HFFc6 (cell line): Measurements from ENCODE around the gene LTBP2. TPM values are rescaled to one million over a fixed set of nuclear protein-coding genes. Genes with fewer than 3 reads are reported as not detected.
A peak's percentile ranks its signal among the peaks of the same experiment; 100 is the strongest.

Experiments
- DNase-seq: peaks from one replicate; pipeline ENCODE4 v3.0.0-alpha.2; 2018
- H3K27ac Mint-ChIP-seq: 2 replicates; pipeline ENCODE4 v1.8.0; 2020; ENCODE audit warnings: mild to moderate bottlenecking, mixed read lengths
- H3K27me3 Mint-ChIP-seq: 2 replicates; pipeline ENCODE4 v1.8.0; 2021; ENCODE audit warnings: mild to moderate bottlenecking, moderate library complexity, mixed read lengths; ENCODE audit not compliant: insufficient read depth
- H3K36me3 Mint-ChIP-seq: 2 replicates; pipeline ENCODE4 v1.8.0; 2021; ENCODE audit warnings: low read depth, mixed read lengths
- H3K4me1 Mint-ChIP-seq: 2 replicates; pipeline ENCODE4 v1.8.0; 2020; ENCODE audit warnings: low read depth, mixed read lengths
- H3K4me3 Mint-ChIP-seq: 2 replicates; pipeline ENCODE4 v1.8.0; 2020; ENCODE audit warnings: mild to moderate bottlenecking, moderate library complexity, mixed read lengths
- H3K9me3 Mint-ChIP-seq: 2 replicates; pipeline ENCODE4 v1.8.0; 2020; ENCODE audit warnings: mild to moderate bottlenecking, mixed read lengths
- CTCF ChIP-seq: fragments of 200-600 bp; sonication (generic); IDR thresholded peaks from 2 replicates; pipeline ENCODE4 v1.5.0; 2021; ENCODE audit warnings: antibody characterized with exemption, mild to moderate bottlenecking
- total RNA-seq, 6 experiments: library from RNA; stranded (reverse); fragmentation: NEBNext Ultra II Directional; extraction: Animal tissue kit (Norgen Biotek cat#: 25700); gene quantifications; 2 replicates in 1 of 6; 3 replicates in 5 of 6; pipeline ENCODE4 v1.2.3, GENCODE V29; 2021

LTBP2 gene
- total RNA-seq, 6 experiments from 2014 or later, result 109 to 165 (median 120) TPM

GRCh38 chr14:74584951-74585350, 27.1 kb downstream of the LTBP2 start:
- peaks cover 58% of the 10 kb centered on the region for H3K4me1 Mint-ChIP-seq
- no peak for DNase-seq
- peak overlapping the region; percentile 31; the same call in 1 of the 2 replicates for H3K4me3 Mint-ChIP-seq
- H3K27ac Mint-ChIP-seq, result peak overlapping the region; percentile 92
- no peak for TF ChIP-seq CTCF
- H3K36me3 Mint-ChIP-seq, result peaks cover 22% of the 10 kb centered on the region
- no peaks in the 10 kb centered on the region; the same call in 1 of the 2 replicates for H3K27me3 Mint-ChIP-seq
- H3K9me3 Mint-ChIP-seq, result no peaks in the 10 kb centered on the region

GRCh38 chr14:74583689-74584434, 28.2 kb downstream of the LTBP2 start:
- Mint-ChIP-seq H3K27ac (peak overlapping the region; percentile 92), H3K4me3 (peak overlapping the region; percentile 30; the same call in 1 of the 2 replicates), H3K9me3 (no peaks in the 10 kb centered on the region), H3K4me1 (peaks cover 63% of the 10 kb centered on the region), H3K27me3 (no peaks in the 10 kb centered on the region; the same call in 1 of the 2 replicates), H3K36me3 (peaks cover 22% of the 10 kb centered on the region)
- peak; percentile 85 for DNase-seq
- no peak for TF ChIP-seq CTCF

- peak overlapping the region; percentile 92 for H3K27ac Mint-ChIP-seq
- H3K4me1 Mint-ChIP-seq, result peaks cover 69% of the 10 kb centered on the region
- no peaks in the 10 kb centered on the region for H3K9me3 Mint-ChIP-seq
- no peak overlapping the region for H3K4me3 Mint-ChIP-seq
- H3K27me3 Mint-ChIP-seq, result no peaks in the 10 kb centered on the region; the same call in 1 of the 2 replicates
- peaks cover 21% of the 10 kb centered on the region for H3K36me3 Mint-ChIP-seq
- TF ChIP-seq CTCF, result no peak
- no peak for DNase-seq
Observed at GRCh38 chr14:74582910-74583581, 29.0 kb downstream of the LTBP2 start.

- no peaks in the 10 kb centered on the region; the same call in 1 of the 2 replicates for H3K27me3 Mint-ChIP-seq
- H3K4me1 Mint-ChIP-seq, result peaks cover 88% of the 10 kb centered on the region
- TF ChIP-seq CTCF, result no peak
- H3K9me3 Mint-ChIP-seq, result no peaks in the 10 kb centered on the region
- H3K27ac Mint-ChIP-seq, result peak overlapping the region; percentile 88
- H3K36me3 Mint-ChIP-seq, result peaks cover 31% of the 10 kb centered on the region
- no peak for DNase-seq
- no peak overlapping the region; the same call in 1 of the 2 replicates for H3K4me3 Mint-ChIP-seq
Observed at GRCh38 chr14:74580275-74580672, 31.8 kb downstream of the LTBP2 start.

GRCh38 chr14:74579447-74580274, 32.4 kb downstream of the LTBP2 start:
- Mint-ChIP-seq H3K27ac (peak overlapping the region; percentile 88), H3K9me3 (no peaks in the 10 kb centered on the region), H3K36me3 (peaks cover 26% of the 10 kb centered on the region), H3K4me1 (peaks cover 88% of the 10 kb centered on the region), H3K4me3 (peak overlapping the region; percentile 25), H3K27me3 (no peaks in the 10 kb centered on the region; the same call in 1 of the 2 replicates)
- no peak for TF ChIP-seq CTCF
- peak; percentile 84 for DNase-seq
